HCT116 (cell line): ENCODE data around the gene BRSK1. TPM values are rescaled to one million over a fixed set of nuclear protein-coding genes. Genes with fewer than 3 reads are reported as not detected.

Source experiments
- ATAC-seq: fragments of 200-7000 bp; cut with Tn5 transposase; 2 replicates; pipeline ENCODE4 v1.9.1; 2020; ENCODE audit warnings: mild to moderate bottlenecking, moderate library complexity
- BruUV-seq: library from RNA; stranded (reverse); fragments of 400-500 nt; replicated peaks from 2 replicates; lab custom pipeline; 2021; lab: Mats Ljungman, UMichigan
- CTCF ChIA-PET: fragments of 300-600 bp; sonication (Branson Sonifier 250); formaldehyde crosslinking; loops from one replicate; lab custom pipeline; 2021; ENCODE audit warnings: antibody characterized with exemption; lab: Charles Lee
- POLR2A ChIA-PET: fragments of 300-600, 350-600 bp; sonication (Branson Sonifier 250); formaldehyde crosslinking; loops from one replicate; lab custom pipeline; 2021; ENCODE audit warnings: antibody characterized with exemption; lab: Charles Lee
- RAD21 ChIA-PET, 2 experiments: fragments of 300-600 bp; sonication (Branson Sonifier 250); formaldehyde crosslinking; loops; one replicate each; lab custom pipeline; 2023; ENCODE audit warnings: low total read pairs in 2 of 2; ENCODE audit not compliant: uncharacterized antibody in 2 of 2, unreplicated experiment in 2 of 2, low non-redundant PET in 1 of 2; lab: Charles Lee
- DNase-seq: peaks from one replicate; pipeline ENCODE4 v3.0.0-alpha.2; 2010; ENCODE audit warnings: low read depth, low spot score
- H2AFZ ChIP-seq: fragments of 200-600 bp; shearing (Covaris generic), sonication (generic); 2 replicates; pipeline ENCODE4 v1.6.1; 2017; ENCODE audit warnings: low read depth, mixed run types, mixed read lengths, antibody characterized with exemption, low read length; ENCODE audit not compliant: poor library complexity, severe bottlenecking
- H3K27ac ChIP-seq: 2 replicates; pipeline ENCODE4 v1.5.1; 2012; ENCODE audit warnings: low read depth, low read length
- H3K27me3 ChIP-seq: fragments of 200-600 bp; sonication (generic); 2 replicates; pipeline ENCODE4 v1.6.1; 2016; ENCODE audit warnings: mixed run types, low read length, mixed read lengths; ENCODE audit not compliant: insufficient read depth
- H3K36me3 ChIP-seq, 2 experiments: fragments of 200-500 bp in 1 of 2; fragments of 200-600 bp in 1 of 2; sonication (Bioruptor generic) in 1 of 2; sonication (generic) in 1 of 2; 2 replicates each; pipeline versions ENCODE4 v1.5.1 to v1.6.1; 2014 to 2016; ENCODE audit warnings: low read length in 2 of 2, inconsistent platforms in 1 of 2, mixed read lengths in 1 of 2, mixed run types in 1 of 2; ENCODE audit not compliant: insufficient read depth in 2 of 2, control insufficient read depth in 1 of 2
- H3K4me1 ChIP-seq, 2 experiments: fragments of 200-600 bp in 1 of 2; sonication (generic) in 1 of 2; 2 replicates each; pipeline versions ENCODE4 v1.5.1 to v1.6.1; 2012 to 2017; ENCODE audit warnings: low read length in 2 of 2, inconsistent platforms in 1 of 2, mild to moderate bottlenecking in 1 of 2, mixed read lengths in 1 of 2, mixed run types in 1 of 2, moderate library complexity in 1 of 2; ENCODE audit not compliant: insufficient read depth in 2 of 2, control insufficient read depth in 1 of 2
- H3K4me2 ChIP-seq: fragments of 200-600 bp; sonication (generic); 2 replicates; pipeline ENCODE4 v1.6.1; 2017; ENCODE audit warnings: mixed run types, low read length, mixed read lengths
- H3K4me3 ChIP-seq, 2 experiments: fragments of 200-600 bp in 1 of 2; sonication (generic) in 1 of 2; replicated peaks in 1 of 2; 2 replicates each; pipeline ENCODE4 v1.5.1; 2011 to 2016; ENCODE audit warnings: low read length in 2 of 2, control low read depth in 1 of 2, low read depth in 1 of 2, mild to moderate bottlenecking in 1 of 2, mixed read lengths in 1 of 2, mixed run types in 1 of 2
- H3K79me2 ChIP-seq: fragments of 200-600 bp; sonication (generic); 2 replicates; pipeline ENCODE4 v1.6.1; 2017; ENCODE audit warnings: mild to moderate bottlenecking, mixed run types, low read length, moderate library complexity, mixed read lengths; ENCODE audit not compliant: insufficient read depth
- H3K9ac ChIP-seq: fragments of 200-600 bp; sonication (generic); 2 replicates; pipeline ENCODE4 v1.6.1; 2016; ENCODE audit warnings: low read length, mixed read lengths
- H3K9me2 ChIP-seq: fragments of 200-600 bp; sonication (generic), shearing (Covaris generic); 2 replicates; pipeline ENCODE4 v1.6.1; 2017; ENCODE audit warnings: mixed run types, mild to moderate bottlenecking, moderate library complexity; ENCODE audit not compliant: insufficient read depth
- H3K9me3 ChIP-seq, 2 experiments: fragments of 200-500 bp in 1 of 2; fragments of 200-600 bp in 1 of 2; sonication (Bioruptor generic) in 1 of 2; sonication (generic) in 1 of 2; 2 replicates each; pipeline ENCODE4 v1.6.1; 2014 to 2017; ENCODE audit warnings: low read length in 2 of 2, mixed read lengths in 2 of 2, inconsistent platforms in 1 of 2, low read depth in 1 of 2, mild to moderate bottlenecking in 1 of 2, mixed run types in 1 of 2, moderate library complexity in 1 of 2; ENCODE audit not compliant: control insufficient read depth in 1 of 2, insufficient read depth in 1 of 2
- H4K20me1 ChIP-seq: fragments of 200-600 bp; sonication (generic), shearing (Covaris generic); 2 replicates; pipeline ENCODE4 v1.6.1; 2017; ENCODE audit warnings: mixed run types, mild to moderate bottlenecking, moderate library complexity; ENCODE audit not compliant: insufficient read depth
- CEBPB ChIP-seq: IDR thresholded peaks from 2 replicates; pipeline ENCODE4 v1.6.1; 2012; ENCODE audit warnings: low read depth
- ELF1 ChIP-seq: IDR thresholded peaks from 2 replicates; pipeline ENCODE4 v1.6.1; 2012; ENCODE audit warnings: low read depth, borderline replicate concordance
- EZH2 ChIP-seq: fragments of 200-600 bp; sonication (generic); IDR thresholded peaks from 2 replicates; pipeline ENCODE4 v1.6.1; 2017; ENCODE audit warnings: antibody characterized with exemption, mixed run types
- EZH2phosphoT487 ChIP-seq: fragments of 200-600 bp; IDR thresholded peaks from 2 replicates; pipeline ENCODE4 v1.6.1; 2018; ENCODE audit warnings: antibody characterized with exemption, borderline replicate concordance
- FOSL1 ChIP-seq: IDR thresholded peaks from 2 replicates; pipeline ENCODE4 v1.6.1; 2012; ENCODE audit warnings: low read depth
- YY1 ChIP-seq: IDR thresholded peaks from 2 replicates; pipeline ENCODE4 v1.6.1; 2011; ENCODE audit warnings: low read length, low read depth, moderate library complexity, mild to moderate bottlenecking; ENCODE audit not compliant: insufficient replicate concordance; ENCODE audit errors: extremely low read depth
- intact Hi-C: fragments of 100-400 bp; cut with micrococcal nuclease; formaldehyde crosslinking; loops from 2 replicates; pipeline ENCODE4 v1.10.0; 2022
- total RNA-seq: library from RNA; stranded (reverse); gene quantifications from one replicate; pipeline ENCODE4 v1.2.1, GENCODE V29; 2021; ENCODE audit not compliant: unreplicated experiment

The BRSK1 gene
- total RNA-seq, 1 experiment from 2014 or later: 33.3 TPM

GRCh38 chr19:55305983-55306562, 22.3 kb downstream of the BRSK1 start:
- H3K4me3 ChIP-seq: no peak overlapping the region
- no peak overlapping the region for H3K4me2 ChIP-seq
- DNase-seq (no peak), ATAC-seq (no peak)
- RAD21 ChIA-PET: no interaction called here
- H3K9me3 ChIP-seq: no peaks in the 10 kb centered on the region
- H3K27ac ChIP-seq: no peak overlapping the region
- POLR2A ChIA-PET: no interaction called here
- H3K27me3 ChIP-seq: no peaks in the 10 kb centered on the region
- H3K4me1 ChIP-seq: peaks cover 0 to 7% of the 10 kb centered on the region in 2 experiments; a peak in 1 of 4 replicates
- no peak overlapping the region for H2AFZ ChIP-seq
- H4K20me1 ChIP-seq: no peaks in the 10 kb centered on the region
- BruUV-seq: no TSS peak
- CTCF ChIA-PET: no interaction called here
- intact Hi-C loops: no loop called here
- H3K9ac ChIP-seq: no peak overlapping the region
- H3K36me3 ChIP-seq: peaks cover 13 to 19% of the 10 kb centered on the region in 2 experiments; a peak in 3 of 4 replicates
- H3K9me2 ChIP-seq: no peaks in the 10 kb centered on the region
- H3K79me2 ChIP-seq: no peaks in the 10 kb centered on the region
- TF ChIP-seq ELF1: no peak
- no peak for TF ChIP-seq YY1
- TF ChIP-seq EZH2phosphoT487: no peak
- no peak for TF ChIP-seq FOSL1

- peaks cover 13 to 19% of the 10 kb centered on the region in 2 experiments; a peak in 3 of 4 replicates for H3K36me3 ChIP-seq
- no peak for ATAC-seq
- H4K20me1 ChIP-seq: no peaks in the 10 kb centered on the region
- no TSS peak for BruUV-seq
- CTCF ChIA-PET: no interaction called here
- H2AFZ ChIP-seq: no peak overlapping the region
- H3K4me3 ChIP-seq: no peak overlapping the region
- H3K27me3 ChIP-seq: no peaks in the 10 kb centered on the region
- H3K9me3 ChIP-seq: no peaks in the 10 kb centered on the region
- intact Hi-C loops: no loop called here
- no peak for TF ChIP-seq CEBPB
- TF ChIP-seq EZH2: no peak
- TF ChIP-seq, all 23 proteins: peak for 0
- no peak overlapping the region for H3K9ac ChIP-seq
- ChIA-PET POLR2A (no interaction called here), RAD21 (no interaction called here)
- no peak overlapping the region for H3K27ac ChIP-seq
- H3K79me2 ChIP-seq: no peaks in the 10 kb centered on the region
- H3K4me2 ChIP-seq: no peak overlapping the region
- DNase-seq: no peak
- no peaks in the 10 kb centered on the region for H3K9me2 ChIP-seq
- peaks cover 0 to 4% of the 10 kb centered on the region in 2 experiments; a peak in 1 of 4 replicates for H3K4me1 ChIP-seq
Observed at GRCh38 chr19:55306712-55307111, 22.9 kb downstream of the BRSK1 start.
